BLaER1 treated with 17β-estradiol and CSF1 and Interleukin-3, amounts not matched to agents 10 nM and 100 nM (cell line): ENCODE measurements around the gene PIK3CD.

ENCODE experiments used
- H3K27ac ChIP-seq, 11 experiments: shearing (Covaris generic); formaldehyde crosslinking; 2 replicates each; pipeline ENCODE4 v1.8.1; 2022
- H3K27me3 ChIP-seq, 11 experiments: shearing (Covaris generic); formaldehyde crosslinking; 2 replicates each; pipeline ENCODE4 v1.8.1; 2022
- H3K36me3 ChIP-seq, 11 experiments: shearing (Covaris generic); formaldehyde crosslinking; 2 replicates each; pipeline ENCODE4 v1.8.1; 2022
- H3K4me1 ChIP-seq, 10 experiments: shearing (Covaris generic); formaldehyde crosslinking; 2 replicates each; pipeline ENCODE4 v1.8.1; 2022
- H3K4me2 ChIP-seq, 11 experiments: shearing (Covaris generic); formaldehyde crosslinking; 2 replicates each; pipeline ENCODE4 v1.8.1; 2022
- H3K4me3 ChIP-seq, 10 experiments: shearing (Covaris generic); formaldehyde crosslinking; 2 replicates each; pipeline ENCODE4 v1.8.1; 2022
- H3K9ac ChIP-seq, 11 experiments: shearing (Covaris generic); formaldehyde crosslinking; 2 replicates each; pipeline ENCODE4 v1.8.1; 2022
- H3K9me3 ChIP-seq, 11 experiments: shearing (Covaris generic); formaldehyde crosslinking; replicated peaks in 1 of 11; 2 replicates each; pipeline ENCODE4 v1.8.1; 2022
- H4K20me1 ChIP-seq, 11 experiments: shearing (Covaris generic); formaldehyde crosslinking; 2 replicates each; pipeline ENCODE4 v1.8.1; 2022
- Cebpa-rat ChIP-seq, 11 experiments: shearing (Covaris generic); IDR thresholded peaks; 2 replicates each; pipeline ENCODE4 v1.8.1; 2022

The PIK3CD gene

GRCh38 chr1:9646037-9646436 lies 5.5 kb upstream of the PIK3CD start:
- no peaks in the 10 kb centered on the region for H3K9me3 ChIP-seq
- H3K4me2 ChIP-seq = peak overlapping the region; percentile 81 to 96 (median 91); a peak in 21 of 22 replicates
- H3K27me3 ChIP-seq = no peaks in the 10 kb centered on the region
- H3K4me3 ChIP-seq = 0 out of 20 replicates have a peak overlapping the region, but pooled peaks of 1 of the 10 experiments have one; percentile 21
- H3K27ac ChIP-seq = peak overlapping the region in 3 of 11 experiments; percentile 75 to 79 (median 77); a peak in 4 of 22 replicates
- peaks cover 88 to 98% (median 91%) of the 10 kb centered on the region in 10 experiments for H3K4me1 ChIP-seq
- H4K20me1 ChIP-seq = no peaks in the 10 kb centered on the region
- TF ChIP-seq Cebpa-rat (IDR thresholded peaks at IDR 0.05) = no peak
- peak overlapping the region in 2 of 11 experiments; percentile 65 to 66; a peak in 2 of 22 replicates for H3K9ac ChIP-seq
- H3K36me3 ChIP-seq = no peaks in the 10 kb centered on the region

- H3K36me3 ChIP-seq = no peaks in the 10 kb centered on the region
These were observed 3.4 kb upstream of the PIK3CD start for GRCh38 chr1:9648171-9648570.

GRCh38 chr1:9649769-9650168 lies 1.8 kb upstream of the PIK3CD start:
- H3K4me2 ChIP-seq = peak overlapping the region; percentile 90 to 98 (median 96)
- peaks cover 0 to 16% (median 1%) of the 10 kb centered on the region in 11 experiments; a peak in 7 of 22 replicates for H4K20me1 ChIP-seq
- peak overlapping the region in 1 of 11 experiments; percentile 5; a peak in 1 of 22 replicates for H3K27ac ChIP-seq
- H3K4me1 ChIP-seq = peaks cover 70 to 84% (median 75%) of the 10 kb centered on the region in 10 experiments
- H3K9me3 ChIP-seq = no peaks in the 10 kb centered on the region
- TF ChIP-seq Cebpa-rat (IDR thresholded peaks at IDR 0.05) = no peak
- H3K4me3 ChIP-seq = no peak overlapping the region
- no peaks in the 10 kb centered on the region for H3K27me3 ChIP-seq
- H3K9ac ChIP-seq = no peak overlapping the region
- H3K36me3 ChIP-seq = no peaks in the 10 kb centered on the region

More at GRCh38 chr1:9648171-9648570, 3.4 kb upstream of the PIK3CD start:
- Histone ChIP-seq H3K4me1 (peaks cover 78 to 84% (median 80%) of the 10 kb centered on the region in 10 experiments), H3K27ac (peak overlapping the region in 1 of 11 experiments; percentile 5; a peak in 3 of 22 replicates), H3K4me2 (peak overlapping the region; percentile 90 to 98 (median 96)), H3K9ac (0 out of 22 replicates have a peak overlapping the region, but pooled peaks of 1 of the 11 experiments have one; percentile 3), H3K27me3 (no peaks in the 10 kb centered on the region), H4K20me1 (peaks cover 0 to 13% (median 0%) of the 10 kb centered on the region in 11 experiments; a peak in 6 of 22 replicates), H3K9me3 (no peaks in the 10 kb centered on the region), H3K4me3 (no peak overlapping the region)
- no peak for TF ChIP-seq Cebpa-rat (IDR thresholded peaks at IDR 0.05)

- H3K27me3 ChIP-seq = no peaks in the 10 kb centered on the region
- no peaks in the 10 kb centered on the region for H3K36me3 ChIP-seq
- peaks cover 70 to 84% (median 75%) of the 10 kb centered on the region in 10 experiments for H3K4me1 ChIP-seq
- H3K27ac ChIP-seq = peak overlapping the region; percentile 91 to 99 (median 96); a peak in 20 of 22 replicates
- no peak for TF ChIP-seq Cebpa-rat (IDR thresholded peaks at IDR 0.05)
- peak overlapping the region; percentile 90 to 98 (median 96) for H3K4me2 ChIP-seq
- peak overlapping the region; percentile 86 to 100 (median 98) for H3K4me3 ChIP-seq
- H3K9me3 ChIP-seq = no peaks in the 10 kb centered on the region
- peaks cover 0 to 24% (median 11%) of the 10 kb centered on the region in 11 experiments; a peak in 11 of 22 replicates for H4K20me1 ChIP-seq
- peak overlapping the region; percentile 94 to 99 (median 97) for H3K9ac ChIP-seq
These were observed 339 bp upstream of the PIK3CD start for GRCh38 chr1:9651220-9651564.

- peak overlapping the region; percentile 94 to 99 (median 97) for H3K9ac ChIP-seq
- H3K4me1 ChIP-seq = peaks cover 70 to 85% (median 76%) of the 10 kb centered on the region in 10 experiments
- H3K4me2 ChIP-seq = peak overlapping the region; percentile 90 to 98 (median 96)
- peaks cover 8 to 38% (median 23%) of the 10 kb centered on the region in 11 experiments; a peak in 21 of 22 replicates for H4K20me1 ChIP-seq
- no peaks in the 10 kb centered on the region for H3K27me3 ChIP-seq
- TF ChIP-seq Cebpa-rat (IDR thresholded peaks at IDR 0.05) = no peak
- peak overlapping the region; percentile 91 to 99 (median 96) for H3K27ac ChIP-seq
- H3K9me3 ChIP-seq = no peaks in the 10 kb centered on the region
- H3K4me3 ChIP-seq = peak overlapping the region; percentile 86 to 100 (median 98)
- peaks cover 0 to 2% (median 0%) of the 10 kb centered on the region in 11 experiments; a peak in 1 of 22 replicates for H3K36me3 ChIP-seq
These were observed 1.1 kb downstream of the PIK3CD start for GRCh38 chr1:9652379-9653209.

- peak overlapping the region; percentile 91 to 99 (median 96) for H3K27ac ChIP-seq
- H3K4me3 ChIP-seq = peak overlapping the region; percentile 86 to 100 (median 98)
- H4K20me1 ChIP-seq = peaks cover 14 to 43% (median 28%) of the 10 kb centered on the region in 11 experiments; a peak in 21 of 22 replicates
- H3K9me3 ChIP-seq = no peaks in the 10 kb centered on the region
- peaks cover 70 to 85% (median 76%) of the 10 kb centered on the region in 10 experiments for H3K4me1 ChIP-seq
- H3K36me3 ChIP-seq = peaks cover 0 to 6% (median 0%) of the 10 kb centered on the region in 11 experiments; a peak in 1 of 22 replicates
- H3K27me3 ChIP-seq = no peaks in the 10 kb centered on the region
- H3K4me2 ChIP-seq = peak overlapping the region; percentile 90 to 98 (median 96)
- TF ChIP-seq Cebpa-rat (IDR thresholded peaks at IDR 0.05) = no peak
- H3K9ac ChIP-seq = peak overlapping the region; percentile 94 to 99 (median 97)
These were observed 1.6 kb downstream of the PIK3CD start for GRCh38 chr1:9653210-9653490.

GRCh38 chr1:9653491-9654050 lies 2.0 kb downstream of the PIK3CD start:
- Histone ChIP-seq H3K4me2 (peak overlapping the region; percentile 90 to 98 (median 96)), H3K9me3 (no peaks in the 10 kb centered on the region), H3K4me3 (peak overlapping the region; percentile 86 to 100 (median 98)), H3K36me3 (peaks cover 0 to 6% (median 0%) of the 10 kb centered on the region in 11 experiments; a peak in 2 of 22 replicates), H3K4me1 (peaks cover 70 to 85% (median 76%) of the 10 kb centered on the region in 10 experiments), H3K27me3 (no peaks in the 10 kb centered on the region), H4K20me1 (peaks cover 18 to 47% (median 33%) of the 10 kb centered on the region in 11 experiments), H3K9ac (peak overlapping the region; percentile 94 to 99 (median 97)), H3K27ac (peak overlapping the region; percentile 91 to 99 (median 96))
- TF ChIP-seq Cebpa-rat (IDR thresholded peaks at IDR 0.05) = no peak

GRCh38 chr1:9654051-9654833 lies 2.7 kb downstream of the PIK3CD start:
- H3K36me3 ChIP-seq = peaks cover 0 to 7% (median under 1%) of the 10 kb centered on the region in 11 experiments; a peak in 5 of 22 replicates
- peak overlapping the region; percentile 94 to 99 (median 97) for H3K9ac ChIP-seq
- peak overlapping the region; percentile 91 to 99 (median 96) for H3K27ac ChIP-seq
- H4K20me1 ChIP-seq = peaks cover 25 to 54% (median 39%) of the 10 kb centered on the region in 11 experiments
- H3K4me3 ChIP-seq = peak overlapping the region; percentile 86 to 100 (median 98)
- no peaks in the 10 kb centered on the region for H3K9me3 ChIP-seq
- peaks cover 70 to 85% (median 76%) of the 10 kb centered on the region in 10 experiments for H3K4me1 ChIP-seq
- TF ChIP-seq Cebpa-rat (IDR thresholded peaks at IDR 0.05) = peak; percentile 77 to 97 (median 92); a peak in 21 of 22 replicates
- H3K4me2 ChIP-seq = peak overlapping the region; percentile 90 to 98 (median 96)
- H3K27me3 ChIP-seq = no peaks in the 10 kb centered on the region
